Stomach (tissue), 4 donors: ENCODE measurements around the gene PITPNB.

Experiments
- POLR2A ChIP-seq, 4 donors: fragments of 450-650 bp; IDR thresholded peaks; one replicate each; pipeline ENCODE4 v1.6.1; 2016; ENCODE audit warnings: antibody characterized with exemption in 4 of 4, control low read depth in 2 of 4, mild to moderate bottlenecking in 1 of 4, moderate library complexity in 1 of 4
- POLR2AphosphoS5 ChIP-seq, 3 donors: sonication (generic); formaldehyde crosslinking; IDR thresholded peaks; one replicate each; pipeline ENCODE4 v1.6.1; 2016; ENCODE audit warnings: antibody characterized with exemption in 3 of 3
- TF ChIP-seq, protein P1 (sequence below), 7 experiments: fragments of 450-650 bp in 4 of 7; fragments of 200-600 bp in 3 of 7; sonication (generic) in 3 of 7; IDR thresholded peaks; one replicate each; pipeline ENCODE4 v1.5.1; 2016 to 2019; ENCODE audit warnings: antibody characterized with exemption in 7 of 7, control low read depth in 2 of 7, mild to moderate bottlenecking in 1 of 7

DNA sequence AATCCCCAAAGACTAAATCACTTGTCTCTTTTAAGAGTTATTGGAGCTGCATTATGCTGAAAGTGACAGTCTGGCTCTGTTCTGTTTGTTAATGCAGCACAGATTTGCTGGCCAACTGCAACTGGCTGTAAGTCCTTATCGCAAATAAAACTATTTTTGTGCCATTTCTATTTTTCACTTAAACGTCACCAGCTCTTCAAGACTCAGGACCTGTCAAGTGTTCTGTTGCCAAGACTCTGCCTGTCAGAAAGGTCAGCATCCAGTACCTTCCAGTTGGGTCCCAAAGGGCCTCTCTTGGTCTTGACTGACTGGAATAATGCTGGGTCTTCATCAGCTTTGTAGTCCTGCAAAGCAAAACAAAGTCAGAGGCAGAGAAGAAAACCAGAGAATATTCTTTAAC is 45.6 kb downstream of the PITPNB start:
- TF ChIP-seq, protein P1, sequence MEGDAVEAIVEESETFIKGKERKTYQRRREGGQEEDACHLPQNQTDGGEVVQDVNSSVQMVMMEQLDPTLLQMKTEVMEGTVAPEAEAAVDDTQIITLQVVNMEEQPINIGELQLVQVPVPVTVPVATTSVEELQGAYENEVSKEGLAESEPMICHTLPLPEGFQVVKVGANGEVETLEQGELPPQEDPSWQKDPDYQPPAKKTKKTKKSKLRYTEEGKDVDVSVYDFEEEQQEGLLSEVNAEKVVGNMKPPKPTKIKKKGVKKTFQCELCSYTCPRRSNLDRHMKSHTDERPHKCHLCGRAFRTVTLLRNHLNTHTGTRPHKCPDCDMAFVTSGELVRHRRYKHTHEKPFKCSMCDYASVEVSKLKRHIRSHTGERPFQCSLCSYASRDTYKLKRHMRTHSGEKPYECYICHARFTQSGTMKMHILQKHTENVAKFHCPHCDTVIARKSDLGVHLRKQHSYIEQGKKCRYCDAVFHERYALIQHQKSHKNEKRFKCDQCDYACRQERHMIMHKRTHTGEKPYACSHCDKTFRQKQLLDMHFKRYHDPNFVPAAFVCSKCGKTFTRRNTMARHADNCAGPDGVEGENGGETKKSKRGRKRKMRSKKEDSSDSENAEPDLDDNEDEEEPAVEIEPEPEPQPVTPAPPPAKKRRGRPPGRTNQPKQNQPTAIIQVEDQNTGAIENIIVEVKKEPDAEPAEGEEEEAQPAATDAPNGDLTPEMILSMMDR (IDR thresholded peaks at IDR 0.05), result no peak
- no peak for TF ChIP-seq POLR2AphosphoS5 (IDR thresholded peaks at IDR 0.05)
- no peak for TF ChIP-seq POLR2A (IDR thresholded peaks at IDR 0.05)
